ENCODE results near the gene AP4E1.
"Not testable (repeated sequence)": the region's sequence is repeated elsewhere in the genome, so short reads cannot be mapped to it uniquely, and the experiment has no call there.

Gene AP4E1

GRCh38 chr15:50890751-50891150 is 17.7 kb upstream of the AP4E1 start:
- peak; percentile 60 for DNase-seq

- DNase-seq = no peak
Observed at GRCh38 chr15:50891159-50891558, 17.3 kb upstream of the AP4E1 start.

GRCh38 chr15:50893976-50894375 is 14.5 kb upstream of the AP4E1 start:
- DNase-seq = no peak

- not testable (repeated sequence) for DNase-seq
Observed at GRCh38 chr15:50901390-50901789, 7.1 kb upstream of the AP4E1 start.

- no peak for DNase-seq
Observed at GRCh38 chr15:50904211-50904610, 4.3 kb upstream of the AP4E1 start.

- no peak for DNase-seq
Observed at GRCh38 chr15:50905055-50905454, 3.4 kb upstream of the AP4E1 start.

- no peak for DNase-seq
Observed at GRCh38 chr15:50906954-50907600, 1.4 kb upstream of the AP4E1 start.

GRCh38 chr15:50907601-50908208 is 778 bp upstream of the AP4E1 start:
- peak; percentile 47 for DNase-seq

- DNase-seq = no peak
Observed at GRCh38 chr15:50909010-50909317, 481 bp downstream of the AP4E1 start.

GRCh38 chr15:50910426-50910795 is 1.9 kb downstream of the AP4E1 start:
- DNase-seq = peak; percentile 86

GRCh38 chr15:50911001-50911400 is 2.5 kb downstream of the AP4E1 start:
- peak; percentile 57 for DNase-seq

GRCh38 chr15:50911621-50912020 is 3.1 kb downstream of the AP4E1 start:
- DNase-seq = no peak

GRCh38 chr15:50916400-50916799 is 7.9 kb downstream of the AP4E1 start:
- no peak for DNase-seq

- DNase-seq = not testable (repeated sequence)
Observed at GRCh38 chr15:50919359-50919758, 10.9 kb downstream of the AP4E1 start.

GRCh38 chr15:50925281-50925680 is 16.8 kb downstream of the AP4E1 start:
- DNase-seq = no peak

- DNase-seq = no peak
Observed at GRCh38 chr15:50929062-50929461, 20.6 kb downstream of the AP4E1 start.

GRCh38 chr15:50930792-50931191 is 22.3 kb downstream of the AP4E1 start:
- no peak for DNase-seq

GRCh38 chr15:50933341-50933740 is 24.9 kb downstream of the AP4E1 start:
- DNase-seq = no peak

- DNase-seq = no peak
Observed at GRCh38 chr15:50938525-50938924, 30.0 kb downstream of the AP4E1 start.

GRCh38 chr15:50939911-50940310 is 31.4 kb downstream of the AP4E1 start:
- peak; percentile 25 for DNase-seq

GRCh38 chr15:50940506-50940905 is 32.0 kb downstream of the AP4E1 start:
- peak; percentile 32 for DNase-seq

GRCh38 chr15:50943638-50944037 is 35.2 kb downstream of the AP4E1 start:
- DNase-seq = peak; percentile 16

GRCh38 chr15:50944672-50945071 is 36.2 kb downstream of the AP4E1 start:
- DNase-seq = no peak

GRCh38 chr15:50945725-50946124 is 37.2 kb downstream of the AP4E1 start:
- DNase-seq = peak; percentile 31

- not testable (repeated sequence) for DNase-seq
Observed at GRCh38 chr15:50950745-50951144, 42.3 kb downstream of the AP4E1 start.
